IPS DF 4.7 (cell line): Measurements from ENCODE around the gene CFAP77.

Source experiments
- DNase-seq: peaks from one replicate; pipeline ENCODE4 v3.0.0-alpha.2; 2013; ENCODE audit warnings: low spot score; ENCODE audit errors: extremely low read depth

CFAP77 gene

DNA sequence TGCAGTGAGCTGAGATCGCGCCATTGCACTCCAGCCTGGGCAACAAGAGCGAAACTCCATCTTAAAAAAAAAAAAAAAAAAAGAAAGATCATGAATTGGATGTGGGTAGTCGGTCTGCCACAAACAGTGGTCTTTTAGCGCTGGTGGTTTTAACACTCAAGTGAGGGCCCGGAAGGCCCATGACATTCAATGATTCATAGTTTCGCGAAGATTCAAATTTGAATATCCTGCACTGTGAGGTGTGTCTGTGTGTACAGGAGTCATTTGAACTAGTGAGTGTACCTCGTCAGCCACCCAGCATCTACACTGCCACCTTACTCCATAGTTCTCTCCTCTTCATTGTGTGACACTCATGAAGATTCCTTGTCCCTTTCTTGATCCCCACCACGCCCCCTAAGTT, 41.3 kb downstream of the CFAP77 start:
- no peak for DNase-seq

DNA sequence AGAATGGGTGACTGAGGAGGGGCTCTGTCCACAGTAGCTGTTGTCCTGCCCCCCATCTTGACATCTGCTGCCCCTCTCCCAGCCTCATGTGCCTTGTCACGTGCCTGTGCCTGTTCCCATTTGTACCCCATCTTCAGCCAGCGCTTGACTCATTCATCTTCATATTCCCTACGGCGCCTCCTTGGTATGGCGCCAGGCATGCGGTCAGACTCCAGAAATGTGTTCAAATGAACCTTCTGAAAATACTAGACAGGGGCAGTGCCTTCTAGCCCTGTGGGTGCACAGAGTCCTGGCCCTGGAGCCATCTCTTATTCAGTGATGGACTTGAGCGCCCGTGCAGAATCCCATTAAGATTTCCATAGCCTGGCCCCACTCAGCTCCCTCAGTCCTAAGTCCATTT, 46.2 kb downstream of the CFAP77 start:
- DNase-seq: no peak

DNA sequence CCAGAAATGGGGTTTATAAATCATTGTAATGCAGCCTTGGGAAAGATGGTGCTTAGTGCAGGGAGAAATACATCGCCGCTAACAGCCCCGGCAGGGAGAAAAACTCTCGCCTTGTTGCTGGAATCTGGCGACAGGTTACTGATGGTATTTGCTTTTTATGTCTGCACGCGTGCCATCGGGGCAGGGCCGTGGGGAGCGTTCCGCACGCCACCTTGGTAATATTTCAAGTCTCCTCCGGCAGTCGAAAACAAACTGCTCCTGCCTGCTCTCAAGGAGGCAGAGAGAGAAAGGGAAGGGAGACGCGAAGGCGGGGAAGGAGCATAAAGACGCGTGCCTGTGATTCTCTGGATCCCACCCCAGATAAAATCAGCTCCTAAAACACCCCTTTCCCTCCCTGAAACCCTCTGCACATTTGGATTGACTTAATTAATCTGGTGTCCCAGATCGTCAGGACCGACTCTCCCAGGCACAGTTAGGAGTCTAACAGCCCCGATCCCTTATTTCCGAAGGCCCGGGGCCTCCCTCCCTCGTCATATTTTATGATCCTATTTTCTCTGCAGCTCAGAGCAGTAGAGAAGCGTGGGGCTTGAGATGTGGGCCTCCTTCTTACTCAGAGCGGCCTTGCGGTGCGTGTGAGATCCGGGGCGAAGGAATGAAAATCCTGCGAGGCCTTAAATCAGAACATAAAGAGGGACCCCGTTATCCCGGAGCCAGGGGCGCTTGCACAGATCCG, 47.7 kb downstream of the CFAP77 start:
- DNase-seq: no peak

DNA sequence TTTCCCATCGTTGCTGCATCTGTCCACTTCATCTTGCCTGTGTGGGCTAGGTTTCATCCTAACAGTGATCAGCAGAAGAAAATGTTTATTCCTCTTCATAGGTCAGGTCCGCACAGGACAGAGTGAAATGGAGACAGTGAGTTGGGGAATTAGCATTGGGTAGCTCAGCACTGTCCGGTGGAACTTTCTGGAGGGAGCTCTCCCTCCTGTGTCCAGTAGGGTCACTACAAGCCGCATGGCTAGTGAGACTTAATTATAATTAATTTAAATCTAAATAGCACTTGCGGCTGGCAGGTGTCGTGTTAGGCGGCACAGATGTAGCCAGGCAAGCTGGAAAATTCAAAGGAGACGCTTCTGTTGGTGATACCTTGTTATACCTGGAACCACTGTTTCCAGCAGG, 48.4 kb downstream of the CFAP77 start:
- DNase-seq: no peak

DNA sequence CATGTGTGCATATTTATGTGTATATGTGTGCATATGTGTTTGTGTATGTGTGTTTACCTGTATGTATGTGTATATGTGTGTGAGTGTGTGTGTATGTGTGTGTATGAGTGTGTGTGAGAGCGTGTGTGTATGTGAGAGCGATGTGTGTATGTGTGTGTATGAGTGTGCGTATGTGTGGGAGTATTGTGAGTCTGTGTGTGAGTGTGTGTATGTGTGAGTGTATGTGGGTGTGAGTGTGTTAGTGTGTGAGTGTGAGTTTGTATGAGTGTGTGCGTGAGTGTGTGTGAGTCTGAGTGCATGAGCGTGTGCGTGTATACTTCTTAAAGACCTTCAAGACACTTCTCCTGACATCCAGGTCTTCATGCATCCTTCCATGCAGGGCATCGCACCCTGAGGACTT, 49.6 kb downstream of the CFAP77 start:
- no peak for DNase-seq

DNA sequence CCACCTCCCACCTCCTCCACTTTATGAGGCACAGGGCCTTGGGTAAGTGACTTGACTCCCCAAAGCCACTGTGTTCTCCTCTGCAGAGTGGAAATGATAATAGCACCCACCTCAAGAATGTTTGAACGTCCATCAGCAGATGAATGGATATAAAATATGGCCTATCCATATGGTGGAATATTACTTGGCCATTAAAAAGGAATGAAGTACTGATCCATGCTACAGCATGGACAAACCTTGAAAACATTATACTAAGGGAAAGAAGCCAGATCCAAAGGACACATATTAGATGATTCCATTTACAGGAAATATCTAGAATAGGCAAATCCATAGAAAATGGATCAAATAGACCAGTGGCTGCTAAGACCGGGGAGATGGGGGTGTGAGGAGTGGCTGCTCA, 50.2 kb downstream of the CFAP77 start:
- DNase-seq: no peak

DNA sequence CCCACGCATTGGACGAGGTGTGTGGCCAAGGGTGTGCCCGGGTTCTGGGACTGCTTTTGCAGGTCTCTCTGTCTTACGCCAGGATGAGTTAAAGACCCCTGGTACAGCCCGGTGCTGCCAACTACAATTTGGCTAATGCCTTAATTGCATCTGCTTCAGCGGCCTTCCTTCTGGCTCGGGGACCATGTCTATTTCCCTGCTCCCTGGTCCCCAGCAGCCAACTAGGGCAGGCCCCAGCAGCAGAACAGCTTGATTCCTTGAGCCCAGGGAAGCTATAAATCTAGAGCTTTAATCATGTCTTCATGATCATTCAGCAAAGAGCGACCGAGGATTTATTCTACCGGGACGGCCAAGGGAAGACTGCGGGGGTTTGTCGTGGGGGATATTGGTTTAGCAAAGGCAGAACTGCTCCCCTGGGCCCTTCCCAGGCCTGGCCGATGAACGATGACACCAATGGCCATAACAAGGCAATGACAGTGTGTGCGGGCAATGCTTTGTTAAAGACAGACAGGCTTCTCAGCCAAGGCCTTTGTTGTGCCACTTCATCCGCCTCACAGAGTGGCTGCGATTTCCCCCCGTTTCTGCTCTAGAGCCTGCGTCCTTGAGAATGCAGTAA, 51.4 kb downstream of the CFAP77 start:
- DNase-seq: no peak

DNA sequence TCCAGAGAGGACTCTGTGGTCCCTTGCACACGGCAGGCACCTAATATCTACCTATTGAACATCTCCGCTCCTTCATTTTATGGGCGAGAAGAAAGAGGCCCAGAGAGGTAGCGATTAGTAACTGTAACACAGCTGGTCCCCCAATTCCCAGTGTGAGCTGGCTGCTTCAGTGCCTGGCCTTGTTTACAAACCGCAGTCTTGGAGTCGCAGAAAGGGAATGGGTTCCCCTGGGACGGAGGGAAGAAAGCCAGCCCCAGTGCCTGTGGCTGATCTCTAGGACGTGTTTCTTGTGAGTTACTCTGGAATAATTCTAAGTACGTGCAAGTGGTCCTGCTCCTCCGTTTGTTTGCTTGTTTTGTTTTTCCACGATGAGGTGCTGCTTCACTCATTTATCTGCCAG, 52.0 kb downstream of the CFAP77 start:
- DNase-seq: no peak

DNA sequence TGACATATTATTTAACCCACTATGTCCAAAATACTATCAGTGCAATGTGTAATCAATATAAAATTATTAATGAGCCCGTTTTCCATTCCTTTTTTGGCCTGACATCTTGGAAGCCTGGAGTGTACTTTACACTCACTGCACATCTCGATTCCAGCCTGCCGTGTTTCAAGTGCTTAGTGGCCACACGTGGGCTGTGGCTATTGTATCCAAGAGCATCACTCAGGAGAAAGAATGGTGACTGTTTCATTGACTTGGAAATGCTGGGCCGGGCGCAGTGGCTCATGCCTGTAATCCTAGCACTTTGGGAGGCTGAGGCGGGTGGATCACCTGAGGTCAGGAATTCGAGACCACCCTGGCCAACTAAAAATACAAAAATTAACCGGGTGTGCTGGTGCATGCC, 54.5 kb downstream of the CFAP77 start:
- DNase-seq: no peak

DNA sequence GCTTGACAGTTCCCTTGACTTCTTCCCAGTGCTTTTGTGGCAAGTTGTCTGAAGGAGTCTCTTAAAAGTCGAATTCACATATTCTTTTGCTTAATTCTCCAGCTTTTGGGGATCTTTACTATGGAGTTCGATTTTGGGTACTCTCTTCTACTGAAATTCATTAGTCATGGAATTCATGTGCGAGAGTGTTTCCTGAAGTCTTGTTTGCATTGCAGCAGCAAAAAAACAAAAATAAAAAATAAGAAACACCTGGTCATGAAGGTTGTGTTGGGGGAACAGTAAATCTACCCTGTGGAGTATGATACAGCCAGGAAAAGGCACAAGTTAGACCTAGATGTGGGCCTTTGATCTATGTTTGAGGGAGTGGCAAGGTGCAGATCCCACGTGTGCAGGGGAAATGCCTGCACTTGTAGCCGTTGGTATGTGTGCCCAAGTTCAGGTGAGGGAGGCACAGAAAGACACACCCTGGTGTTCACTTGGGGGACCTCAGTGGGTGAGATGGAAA, 55.2 kb downstream of the CFAP77 start:
- no peak for DNase-seq

DNA sequence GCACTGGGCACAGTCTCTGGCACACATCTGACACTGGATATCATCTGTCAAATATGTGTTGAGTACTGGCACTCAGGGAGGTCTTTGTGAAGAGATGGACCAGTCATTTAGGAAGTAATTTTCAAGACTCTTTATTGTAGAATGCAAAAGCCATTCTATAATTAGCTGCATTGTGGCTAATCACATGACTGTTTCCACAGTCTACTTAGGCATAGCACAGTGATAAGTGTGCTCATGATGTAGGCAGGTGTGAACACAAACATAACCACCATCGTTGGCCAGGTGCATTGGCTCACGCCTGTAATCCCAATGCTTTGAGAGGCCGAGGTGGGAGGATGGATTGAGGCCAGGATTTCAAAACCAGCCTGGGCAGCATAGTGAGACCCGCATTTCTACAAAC, 62.2 kb downstream of the CFAP77 start:
- no peak for DNase-seq

DNA sequence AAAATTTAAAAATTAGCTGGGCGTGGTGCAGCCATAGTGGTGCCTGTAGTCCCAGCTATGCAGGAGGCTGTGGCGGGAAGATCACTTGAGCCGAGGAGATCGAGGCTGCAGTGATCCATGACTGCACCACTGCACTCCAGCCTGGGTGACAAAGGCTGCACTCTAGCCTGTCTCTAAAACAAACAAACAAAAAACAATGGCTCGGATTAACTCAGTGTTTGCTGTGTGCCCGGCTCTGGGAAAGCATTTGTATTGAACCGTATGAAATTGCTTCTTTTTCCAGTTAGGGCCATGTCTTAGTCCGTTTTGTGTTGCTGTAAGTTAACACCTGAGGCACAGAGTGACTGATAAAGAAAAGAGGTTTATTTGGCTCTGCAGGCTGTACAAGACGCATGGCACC, 62.6 kb downstream of the CFAP77 start:
- DNase-seq: no peak

DNA sequence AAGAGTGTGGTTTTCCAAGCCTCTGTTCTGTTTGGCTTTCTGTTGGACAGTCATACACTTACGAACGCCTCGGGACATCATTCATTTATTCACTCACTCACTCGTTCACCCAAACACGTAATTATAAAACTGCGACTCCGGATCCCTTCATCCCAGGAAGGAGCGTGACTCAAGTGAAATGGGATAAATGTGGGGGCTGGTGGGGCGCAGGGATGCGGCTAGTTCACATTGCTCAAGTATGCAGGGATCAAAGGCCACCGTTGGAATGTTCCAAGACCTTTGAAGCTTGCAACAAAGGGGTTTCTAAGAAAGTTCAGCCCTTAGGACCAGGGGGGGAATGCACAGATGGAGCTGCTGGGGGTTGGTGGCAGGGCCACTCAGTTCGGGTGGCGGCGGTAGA, 64.2 kb downstream of the CFAP77 start:
- DNase-seq: no peak

DNA sequence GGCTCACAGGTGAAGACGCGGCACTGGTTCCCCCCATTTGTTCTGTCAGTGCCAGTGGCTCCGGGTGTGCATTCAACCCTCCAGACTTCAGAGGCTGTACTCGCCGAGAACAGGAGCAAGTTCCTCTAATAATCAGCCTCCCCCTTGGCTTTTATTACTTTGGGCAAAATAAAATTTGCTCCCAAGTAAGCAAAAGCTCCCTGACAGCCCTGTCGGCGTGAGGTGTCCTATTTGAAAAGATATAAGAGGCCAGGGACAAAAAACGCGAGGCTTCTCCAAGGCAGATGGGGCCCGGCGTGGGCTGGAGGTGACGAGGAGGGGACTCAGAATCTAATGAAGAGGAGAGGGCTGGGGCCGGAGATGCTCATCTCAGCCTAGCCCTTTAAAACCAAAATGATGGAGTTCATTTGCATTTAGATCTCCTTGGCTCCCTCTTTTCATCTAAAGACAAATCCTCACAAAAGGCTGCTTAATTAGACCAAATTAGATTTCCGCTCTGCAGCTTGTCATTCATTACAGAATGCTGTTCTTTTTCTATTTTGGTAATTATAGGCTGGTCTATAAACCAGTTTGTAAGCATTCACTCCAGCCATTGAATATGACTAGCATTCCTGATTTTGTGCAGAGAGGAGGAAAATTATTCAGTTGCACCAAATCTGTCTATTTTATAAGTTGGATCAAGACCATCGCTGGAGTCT, 68.5 kb downstream of the CFAP77 start:
- no peak for DNase-seq

DNA sequence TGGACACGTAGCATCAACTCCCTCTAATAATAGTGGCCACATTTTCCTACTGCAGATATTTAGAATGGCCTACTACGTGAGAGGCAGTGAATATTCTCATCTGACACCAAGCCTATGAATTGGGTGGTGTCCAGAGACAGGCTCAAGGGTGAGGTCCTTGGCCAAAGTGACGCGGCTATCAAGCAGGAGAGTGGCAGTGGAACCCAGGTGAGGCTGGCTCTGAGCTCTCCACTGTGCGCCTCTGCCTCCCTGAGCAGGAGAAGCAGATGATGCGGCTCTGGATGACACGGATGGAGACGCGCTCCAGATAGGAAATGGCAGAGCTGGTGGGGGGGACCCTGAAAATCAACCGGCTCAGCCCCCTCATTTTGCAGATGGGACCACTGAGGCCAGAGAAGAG, 69.7 kb downstream of the CFAP77 start:
- no peak for DNase-seq

DNA sequence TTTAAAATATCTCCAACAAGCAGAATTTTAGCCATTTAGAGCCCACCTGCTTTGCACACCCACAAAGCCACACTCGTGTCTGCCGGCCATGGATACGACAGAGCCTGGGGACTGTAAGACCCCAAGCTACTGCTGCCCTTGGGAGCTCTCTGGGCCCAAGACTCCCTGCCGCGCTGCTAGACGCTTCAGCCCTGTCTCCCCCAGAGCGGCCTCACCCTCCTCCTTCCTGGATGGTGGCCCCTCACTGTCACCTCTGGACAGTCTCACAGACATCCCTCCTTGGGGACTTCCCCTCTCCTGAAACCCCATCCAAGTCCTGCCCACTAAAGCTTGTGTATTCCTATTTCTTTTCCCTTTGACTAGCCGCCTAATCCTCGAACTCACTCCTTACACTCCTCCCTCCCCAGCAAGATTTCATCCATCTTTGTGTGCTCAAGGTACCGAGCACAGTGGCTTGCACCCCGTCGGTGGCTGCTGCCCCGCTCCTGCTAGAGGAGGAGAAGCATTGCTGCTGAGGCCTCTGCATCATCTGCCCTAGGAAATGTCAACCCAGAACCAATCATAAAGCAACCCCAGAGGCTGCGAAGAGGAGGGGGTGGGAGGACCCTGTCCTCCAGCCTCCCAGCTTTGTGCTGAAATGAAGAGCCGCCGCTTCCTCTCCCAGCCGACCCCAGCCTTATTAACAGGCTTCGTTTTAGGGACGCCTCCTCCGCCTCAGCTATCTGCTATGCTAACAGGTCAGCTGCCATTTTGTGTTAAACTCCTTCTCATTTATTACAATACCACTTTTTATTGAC, 71.2 kb downstream of the CFAP77 start:
- no peak for DNase-seq

DNA sequence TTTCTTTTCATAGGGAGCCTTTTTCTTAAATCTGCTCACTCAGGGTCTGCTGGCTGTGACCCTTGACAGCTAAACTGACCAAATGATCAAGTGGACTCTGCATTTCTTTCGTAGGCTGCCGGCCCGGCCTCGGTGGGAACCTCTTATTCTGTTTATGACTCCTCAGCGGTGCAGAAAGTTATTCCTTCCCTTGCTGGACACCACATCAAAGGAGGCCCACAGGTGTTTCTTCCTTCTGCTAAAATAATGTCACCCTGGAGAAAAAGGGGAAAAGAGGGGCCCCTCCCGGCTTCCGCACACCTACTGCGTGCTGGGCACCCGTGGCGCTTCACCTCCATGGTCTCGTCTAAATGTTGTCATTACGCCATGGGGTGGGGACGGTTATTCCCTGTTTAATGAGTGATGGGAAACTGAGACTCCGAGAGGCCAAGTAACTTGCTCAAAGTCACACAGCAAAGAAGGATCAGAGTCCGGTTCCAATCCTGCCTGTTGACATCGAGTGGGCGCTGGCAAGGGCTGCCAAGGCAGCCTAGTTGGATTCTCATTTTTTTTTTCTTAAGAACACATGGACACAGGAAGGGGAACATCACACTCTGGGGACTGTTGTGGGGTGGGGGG, 72.3 kb downstream of the CFAP77 start:
- DNase-seq: no peak

DNA sequence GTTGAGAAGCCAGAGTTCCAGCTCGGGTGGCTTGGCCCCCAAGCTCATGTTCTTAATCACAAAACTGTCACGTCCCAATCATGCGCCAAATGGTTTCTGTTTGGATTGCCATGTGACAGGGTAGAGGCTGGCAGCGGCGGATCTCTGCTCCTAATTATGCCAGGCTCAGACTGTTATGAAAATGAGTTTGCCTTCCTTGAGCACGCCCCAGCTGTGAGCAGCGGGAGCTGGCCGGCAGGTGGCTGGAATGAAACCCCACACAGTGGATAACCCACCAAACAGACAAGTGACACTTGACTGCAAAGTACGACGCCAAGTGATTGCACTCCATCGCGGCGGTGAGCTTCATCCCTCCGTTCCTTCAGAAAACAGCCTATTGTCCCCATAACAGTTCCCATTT, 75.4 kb downstream of the CFAP77 start:
- DNase-seq: no peak

DNA sequence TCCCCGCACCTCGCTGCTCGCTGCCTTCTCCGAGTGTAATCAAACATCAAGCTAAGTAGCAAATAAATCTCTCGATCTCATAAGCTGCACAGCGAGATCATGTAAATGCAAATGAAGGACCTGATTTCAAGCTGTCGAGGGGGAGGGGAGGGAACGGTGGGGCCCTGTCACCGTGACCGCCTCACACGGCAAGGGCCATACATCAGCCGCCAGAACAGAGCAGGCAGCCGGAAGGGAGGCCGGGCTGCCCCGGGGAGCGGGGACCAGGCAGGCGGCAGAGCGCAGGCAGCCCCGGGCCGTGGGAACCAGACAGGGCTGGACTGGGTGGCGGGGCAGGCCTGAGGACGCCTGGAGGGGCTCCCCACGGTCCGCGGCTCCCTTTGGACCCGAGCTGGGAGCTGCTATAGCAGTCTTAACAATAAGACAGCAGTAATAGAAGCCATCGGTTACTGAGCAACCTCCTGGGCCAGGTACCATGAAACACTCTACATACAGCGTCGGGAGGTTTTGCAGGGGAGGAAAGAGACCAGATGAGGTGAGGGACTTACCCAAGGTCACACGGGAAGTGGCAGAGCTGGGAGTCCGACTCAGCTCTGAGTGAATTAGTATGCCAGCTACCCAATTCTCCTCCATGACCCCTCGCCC, 76.8 kb downstream of the CFAP77 start:
- no peak for DNase-seq

DNA sequence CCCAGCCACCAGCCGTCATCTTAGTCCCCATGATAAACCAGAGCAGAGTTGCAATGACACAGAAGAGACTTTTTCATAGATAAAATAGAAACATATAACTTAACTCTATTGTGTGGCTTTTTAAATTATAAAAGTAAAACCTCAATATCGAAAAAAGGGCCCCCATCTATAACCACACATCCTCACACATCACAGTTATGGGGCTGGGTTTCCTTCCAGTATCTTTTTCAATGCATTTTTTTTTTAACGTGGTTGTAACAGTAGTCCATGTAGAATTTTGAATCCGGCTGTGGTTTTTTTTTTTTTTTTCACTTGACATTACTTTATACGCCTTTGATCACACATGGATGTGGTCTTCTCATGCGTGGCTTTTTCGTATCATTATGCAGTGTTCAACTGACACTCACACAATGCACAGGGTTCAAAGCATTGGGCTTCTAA, 77.4 kb downstream of the CFAP77 start:
- DNase-seq: no peak
